KMS-11 (cell line): Measurements from ENCODE around the gene USP27X.

Experiments
- H2AFZ ChIP-seq: fragments of 200-600 bp; sonication (generic); 2 replicates; pipeline ENCODE4 v1.6.1; 2016; ENCODE audit warnings: antibody characterized with exemption, mixed run types, low read depth
- H3K27ac ChIP-seq: fragments of 200-600 bp; sonication (generic); 2 replicates; pipeline ENCODE4 v1.6.1; 2016; ENCODE audit warnings: mild to moderate bottlenecking, mixed run types
- H3K27me3 ChIP-seq: fragments of 200-600 bp; sonication (generic); 2 replicates; pipeline ENCODE4 v1.6.1; 2017; ENCODE audit warnings: mild to moderate bottlenecking, low read depth, mixed run types, moderate library complexity; ENCODE audit not compliant: insufficient read depth
- H3K36me3 ChIP-seq: fragments of 200-600 bp; sonication (generic); 2 replicates; pipeline ENCODE4 v1.6.1; 2017; ENCODE audit warnings: mild to moderate bottlenecking, mixed run types; ENCODE audit not compliant: insufficient read depth
- H3K4me1 ChIP-seq: fragments of 200-600 bp; sonication (generic); 2 replicates; pipeline ENCODE4 v1.6.1; 2016; ENCODE audit warnings: mild to moderate bottlenecking, low read depth, mixed run types; ENCODE audit not compliant: poor library complexity, severe bottlenecking
- H3K4me2 ChIP-seq: fragments of 200-600 bp; sonication (generic); 2 replicates; pipeline ENCODE4 v1.7.0; 2016; ENCODE audit warnings: mild to moderate bottlenecking, mixed run types
- H3K4me3 ChIP-seq: fragments of 200-600 bp; sonication (generic); IDR thresholded peaks from 2 replicates; pipeline ENCODE4 v1.6.1; 2017; ENCODE audit warnings: low read depth, low read length, mixed read lengths; ENCODE audit not compliant: insufficient read depth
- H3K79me2 ChIP-seq: fragments of 200-600 bp; sonication (generic); 2 replicates; pipeline ENCODE4 v1.6.1; 2016; ENCODE audit warnings: low read depth, mixed run types; ENCODE audit not compliant: insufficient read depth
- H3K9ac ChIP-seq: fragments of 200-600 bp; sonication (generic); 2 replicates; pipeline ENCODE4 v1.6.1; 2016; ENCODE audit warnings: mild to moderate bottlenecking, mixed run types
- H4K20me1 ChIP-seq: fragments of 200-600 bp; sonication (generic); 2 replicates; pipeline ENCODE4 v1.6.1; 2016; ENCODE audit warnings: mild to moderate bottlenecking, mixed run types; ENCODE audit not compliant: insufficient read depth
- TF ChIP-seq, protein P1 (sequence below): fragments of 200-600 bp; sonication (generic); conservative IDR thresholded peaks from 2 replicates; pipeline ENCODE4 v1.6.1; 2017; ENCODE audit warnings: low read depth, mild to moderate bottlenecking, antibody characterized with exemption, low read length, moderate library complexity, mixed read lengths

The USP27X gene

DNA sequence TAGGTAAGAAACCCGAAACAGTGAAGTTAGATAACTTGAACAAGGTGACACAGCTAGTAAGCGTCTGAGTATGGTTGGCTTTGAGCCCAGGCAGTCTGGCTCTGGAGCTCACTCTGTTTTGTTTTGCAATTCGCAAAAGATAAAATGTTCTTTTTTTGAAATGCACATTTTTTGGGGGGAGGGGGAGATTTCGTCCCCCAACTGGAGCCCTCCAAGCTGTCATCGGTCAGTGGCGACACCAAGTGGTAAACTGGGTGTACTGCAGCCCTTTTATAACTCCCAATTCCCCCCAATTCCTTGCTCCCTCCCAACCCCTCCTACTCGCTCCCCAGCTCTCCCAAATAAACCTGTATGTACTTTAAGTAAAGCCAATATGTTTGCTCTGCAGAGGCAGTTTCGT, 40.3 kb downstream of the USP27X start:
- H3K9ac ChIP-seq = no peak overlapping the region
- H4K20me1 ChIP-seq = no peaks in the 10 kb centered on the region
- TF ChIP-seq, protein P1, sequence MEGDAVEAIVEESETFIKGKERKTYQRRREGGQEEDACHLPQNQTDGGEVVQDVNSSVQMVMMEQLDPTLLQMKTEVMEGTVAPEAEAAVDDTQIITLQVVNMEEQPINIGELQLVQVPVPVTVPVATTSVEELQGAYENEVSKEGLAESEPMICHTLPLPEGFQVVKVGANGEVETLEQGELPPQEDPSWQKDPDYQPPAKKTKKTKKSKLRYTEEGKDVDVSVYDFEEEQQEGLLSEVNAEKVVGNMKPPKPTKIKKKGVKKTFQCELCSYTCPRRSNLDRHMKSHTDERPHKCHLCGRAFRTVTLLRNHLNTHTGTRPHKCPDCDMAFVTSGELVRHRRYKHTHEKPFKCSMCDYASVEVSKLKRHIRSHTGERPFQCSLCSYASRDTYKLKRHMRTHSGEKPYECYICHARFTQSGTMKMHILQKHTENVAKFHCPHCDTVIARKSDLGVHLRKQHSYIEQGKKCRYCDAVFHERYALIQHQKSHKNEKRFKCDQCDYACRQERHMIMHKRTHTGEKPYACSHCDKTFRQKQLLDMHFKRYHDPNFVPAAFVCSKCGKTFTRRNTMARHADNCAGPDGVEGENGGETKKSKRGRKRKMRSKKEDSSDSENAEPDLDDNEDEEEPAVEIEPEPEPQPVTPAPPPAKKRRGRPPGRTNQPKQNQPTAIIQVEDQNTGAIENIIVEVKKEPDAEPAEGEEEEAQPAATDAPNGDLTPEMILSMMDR = peak; percentile 84
- no peaks in the 10 kb centered on the region for H3K27me3 ChIP-seq
- no peak overlapping the region for H2AFZ ChIP-seq
- no peak overlapping the region for H3K27ac ChIP-seq
- no peak overlapping the region for H3K4me2 ChIP-seq
- H3K36me3 ChIP-seq = no peaks in the 10 kb centered on the region
- no peaks in the 10 kb centered on the region for H3K79me2 ChIP-seq
- no peak overlapping the region for H3K4me3 ChIP-seq
- peaks cover 3% of the 10 kb centered on the region for H3K4me1 ChIP-seq

DNA sequence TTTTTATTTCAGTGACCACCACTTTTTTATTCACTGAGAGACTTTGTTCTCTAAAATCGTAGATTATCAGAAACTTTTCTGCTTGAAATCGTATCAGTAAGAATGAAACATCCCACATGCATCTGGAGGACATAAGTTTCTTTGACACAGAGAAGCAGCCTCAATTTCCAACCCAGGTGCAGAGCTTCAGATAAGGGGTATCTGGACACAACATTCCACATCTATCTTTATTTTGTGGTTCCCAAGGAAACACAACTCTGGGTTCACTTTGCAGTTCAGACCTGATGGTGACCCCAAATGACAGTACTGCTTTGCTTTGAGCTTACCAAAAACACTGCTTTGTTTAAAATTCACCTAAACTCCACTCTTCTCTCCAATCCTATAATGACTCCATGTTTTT, 41.8 kb downstream of the USP27X start:
- H3K27ac ChIP-seq = no peak overlapping the region
- H2AFZ ChIP-seq = peak overlapping the region; percentile 66; the same call in 1 of the 2 replicates
- no peak overlapping the region for H3K9ac ChIP-seq
- H4K20me1 ChIP-seq = no peaks in the 10 kb centered on the region
- no peak overlapping the region for H3K4me3 ChIP-seq
- H3K36me3 ChIP-seq = no peaks in the 10 kb centered on the region
- H3K4me1 ChIP-seq = peaks cover 3% of the 10 kb centered on the region
- TF ChIP-seq, protein P1 = no peak
- no peak overlapping the region for H3K4me2 ChIP-seq
- no peaks in the 10 kb centered on the region for H3K79me2 ChIP-seq
- no peaks in the 10 kb centered on the region for H3K27me3 ChIP-seq

DNA sequence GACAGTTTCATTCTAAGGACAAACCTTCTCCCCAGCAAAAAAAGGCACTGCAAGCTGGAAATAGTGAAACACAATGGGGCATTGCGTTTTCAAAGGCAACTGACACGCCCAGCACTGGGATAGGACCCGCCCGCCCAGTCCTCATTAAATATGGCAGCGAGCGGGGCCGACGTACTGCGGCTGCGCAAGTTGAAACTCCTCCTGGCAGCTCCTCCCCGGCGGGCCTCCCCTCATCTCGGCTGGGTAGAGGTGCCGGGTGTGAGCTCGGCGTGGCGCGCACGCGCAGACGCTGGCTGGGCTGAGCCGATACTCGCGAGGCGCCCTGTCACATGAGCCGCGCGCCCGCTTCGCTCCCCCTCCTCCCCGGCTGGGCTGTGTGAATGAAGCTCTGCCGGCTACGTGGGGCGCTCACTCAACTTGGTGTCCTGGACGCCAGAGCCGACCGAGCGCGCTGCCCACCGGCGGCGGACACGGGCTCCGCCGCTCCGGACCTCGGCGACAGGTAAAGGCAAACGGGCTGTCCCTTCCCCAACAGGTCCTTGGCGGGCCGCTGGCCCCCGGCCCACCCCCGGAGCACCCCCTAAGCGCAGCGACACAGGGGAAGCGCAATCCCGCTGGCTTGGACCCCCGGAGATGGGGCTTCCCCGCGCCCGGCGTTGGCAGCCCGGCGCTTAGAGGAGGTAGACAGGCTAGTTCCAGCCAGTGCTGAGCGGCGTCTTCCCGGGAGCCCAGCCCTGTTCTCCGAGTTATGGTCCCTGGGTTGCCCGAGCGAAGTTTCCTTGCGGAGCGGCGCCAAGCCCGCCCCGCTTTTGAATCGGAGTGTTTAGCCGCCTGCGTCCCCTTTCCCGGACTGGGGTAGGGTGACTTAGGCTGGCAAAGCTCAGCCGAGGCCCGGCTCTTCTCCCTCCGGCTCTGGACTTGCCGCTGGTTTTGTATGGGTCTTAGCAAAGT, 43.3 kb downstream of the USP27X start, which contains the start of gene CLCN5:
TSS of gene CLCN5 (plus strand) at position 306 of the 951 bp plus-strand sequence. CDS start 2,703 bp downstream, outside the sequence.
- H3K4me3 ChIP-seq = no peak within 1 kb of the TSS
- peak within 1 kb of the TSS; percentile 71 for H2AFZ ChIP-seq
- peak within 1 kb of the TSS; percentile 63 for H3K4me2 ChIP-seq
- H3K27ac ChIP-seq = no peak within 1 kb of the TSS
- no peaks in the 10 kb centered on the region for H3K27me3 ChIP-seq
- no peaks in the 10 kb centered on the region for H3K36me3 ChIP-seq
- H4K20me1 ChIP-seq = no peaks in the 10 kb centered on the region
- no peaks in the 10 kb centered on the region for H3K79me2 ChIP-seq
- TF ChIP-seq, protein P1 = no peak
- peak within 1 kb of the TSS; percentile 58; the same call in 1 of the 2 replicates for H3K9ac ChIP-seq
- peaks cover 3% of the 10 kb centered on the region for H3K4me1 ChIP-seq

DNA sequence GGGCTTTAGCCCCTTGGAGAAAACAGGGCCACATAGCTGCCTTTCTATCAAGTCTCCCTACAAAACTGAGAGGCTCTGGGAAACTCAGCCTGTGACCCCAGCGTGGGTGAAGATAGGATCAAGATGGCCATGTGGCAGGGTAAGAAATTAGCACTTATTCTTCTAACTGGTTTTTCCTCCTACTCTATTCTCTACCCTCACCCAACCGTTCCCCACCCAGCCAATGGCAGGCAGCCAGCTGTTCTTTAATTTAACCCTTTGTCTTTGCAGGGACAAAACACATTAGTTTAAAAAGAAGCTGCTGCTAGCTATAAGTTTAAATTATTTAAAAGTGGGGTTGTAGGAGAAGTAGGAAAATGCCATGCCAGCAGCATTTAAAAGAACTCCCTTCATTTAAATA, 45.9 kb downstream of the USP27X start:
- no peak overlapping the region for H3K4me2 ChIP-seq
- H2AFZ ChIP-seq = no peak overlapping the region
- no peak overlapping the region for H3K9ac ChIP-seq
- no peaks in the 10 kb centered on the region for H3K27me3 ChIP-seq
- H3K27ac ChIP-seq = no peak overlapping the region
- H4K20me1 ChIP-seq = no peaks in the 10 kb centered on the region
- TF ChIP-seq, protein P1 = no peak
- H3K79me2 ChIP-seq = no peaks in the 10 kb centered on the region
- peaks cover 3% of the 10 kb centered on the region for H3K4me1 ChIP-seq
- H3K36me3 ChIP-seq = no peaks in the 10 kb centered on the region
- H3K4me3 ChIP-seq = no peak overlapping the region
